ENCODE results near the gene ANGPTL2. TPM values are rescaled to one million over a fixed set of nuclear protein-coding genes. Genes with fewer than 3 reads are reported as not detected.

Gene ANGPTL2
- total and polyA plus RNA-seq, 4 donors, result 0.93 to 3.2 (median 1.9) TPM

- no peak for TF ChIP-seq MAX (IDR thresholded peaks at IDR 0.05)
- TF ChIP-seq FOXA2 (IDR thresholded peaks at IDR 0.05), result no peak
- no peak for TF ChIP-seq HNF4A (conservative IDR thresholded peaks at IDR 0.05)
- TF ChIP-seq GABPA (IDR thresholded peaks at IDR 0.05 in 1 of 2, conservative IDR thresholded peaks at IDR 0.05 in 1 of 2), result no peak
- TF ChIP-seq NR2F2 (IDR thresholded peaks at IDR 0.05), result no peak
- TF ChIP-seq ATF3 (IDR thresholded peaks at IDR 0.05), result no peak
Measured at GRCh38 chr9:127097683-127098082, 24.8 kb downstream of the ANGPTL2 start (continued).

- Histone ChIP-seq H3K4me1 (ENCODE audit: control insufficient read depth in 4 of 4, insufficient read depth in 4 of 4, low read length in 3 of 4) (no peaks in the 10 kb centered on the region), H3K27ac (ENCODE audit: low read depth in 1 of 2, low read length in 2 of 2) (no peak overlapping the region), H3K9me3 (ENCODE audit: control insufficient read depth in 4 of 4, low read length in 3 of 4) (no peaks in the 10 kb centered on the region), H3K27me3 (ENCODE audit: control insufficient read depth in 4 of 4, insufficient read depth in 4 of 4, low read length in 3 of 4) (no peaks in the 10 kb centered on the region), H3K9ac (ENCODE audit: low read depth in 1 of 2, low read length in 2 of 2) (no peak overlapping the region), H3K4me3 (ENCODE audit: low read depth in 1 of 3, low read length in 3 of 3) (no peak overlapping the region), H3K36me3 (ENCODE audit: control insufficient read depth in 4 of 4, insufficient read depth in 3 of 4, low read depth in 1 of 4, low read length in 3 of 4) (no peaks in the 10 kb centered on the region)
- DNase-seq (ENCODE audit: low spot score), result no peak
- 95% methylated on average over 13 of the region's 13 CpGs for WGBS
- TF ChIP-seq NR2F2 (IDR thresholded peaks at IDR 0.05) (no peak), CTCF (IDR thresholded peaks at IDR 0.05; ENCODE audit: low read depth, low read length, missing input control) (no peak), GABPA (IDR thresholded peaks at IDR 0.05 in 1 of 2, conservative IDR thresholded peaks at IDR 0.05 in 1 of 2) (no peak), YY1 (IDR thresholded peaks at IDR 0.05) (no peak), EGR1 (IDR thresholded peaks at IDR 0.05; ENCODE audit: low read depth in 2 of 2) (no peak), MAX (IDR thresholded peaks at IDR 0.05) (no peak), FOXA1 (IDR thresholded peaks at IDR 0.05) (no peak), ZBTB33 (IDR thresholded peaks at IDR 0.05) (no peak), FOXA2 (IDR thresholded peaks at IDR 0.05) (no peak), HNF4G (IDR thresholded peaks at IDR 0.05) (no peak), REST (IDR thresholded peaks at IDR 0.05) (no peak)
Measured at GRCh38 chr9:127096208-127096607, 26.2 kb downstream of the ANGPTL2 start.
